ENCODE measurements around the gene LTBP2.

DNA sequence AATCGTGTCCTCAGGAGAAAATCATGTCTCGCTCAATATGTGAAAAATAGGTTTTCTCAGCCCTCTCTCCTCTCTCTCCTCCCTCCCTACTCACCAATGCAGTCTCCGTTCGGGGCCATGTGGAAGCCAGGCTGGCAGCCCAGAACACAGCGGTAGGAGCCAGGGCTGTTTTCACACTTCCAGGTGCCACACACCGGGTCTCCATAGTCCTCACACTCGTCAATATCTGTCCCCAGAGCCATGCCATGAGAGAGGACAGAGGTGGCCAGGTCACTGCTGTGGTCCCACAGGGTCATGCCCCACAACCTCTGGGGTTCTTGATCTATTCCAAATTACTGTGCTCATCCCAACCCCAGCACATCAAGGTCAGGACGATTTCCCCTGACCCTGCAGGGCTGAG lies 105.0 kb downstream of the LTBP2 start:
- TF ChIP-seq, protein P1, sequence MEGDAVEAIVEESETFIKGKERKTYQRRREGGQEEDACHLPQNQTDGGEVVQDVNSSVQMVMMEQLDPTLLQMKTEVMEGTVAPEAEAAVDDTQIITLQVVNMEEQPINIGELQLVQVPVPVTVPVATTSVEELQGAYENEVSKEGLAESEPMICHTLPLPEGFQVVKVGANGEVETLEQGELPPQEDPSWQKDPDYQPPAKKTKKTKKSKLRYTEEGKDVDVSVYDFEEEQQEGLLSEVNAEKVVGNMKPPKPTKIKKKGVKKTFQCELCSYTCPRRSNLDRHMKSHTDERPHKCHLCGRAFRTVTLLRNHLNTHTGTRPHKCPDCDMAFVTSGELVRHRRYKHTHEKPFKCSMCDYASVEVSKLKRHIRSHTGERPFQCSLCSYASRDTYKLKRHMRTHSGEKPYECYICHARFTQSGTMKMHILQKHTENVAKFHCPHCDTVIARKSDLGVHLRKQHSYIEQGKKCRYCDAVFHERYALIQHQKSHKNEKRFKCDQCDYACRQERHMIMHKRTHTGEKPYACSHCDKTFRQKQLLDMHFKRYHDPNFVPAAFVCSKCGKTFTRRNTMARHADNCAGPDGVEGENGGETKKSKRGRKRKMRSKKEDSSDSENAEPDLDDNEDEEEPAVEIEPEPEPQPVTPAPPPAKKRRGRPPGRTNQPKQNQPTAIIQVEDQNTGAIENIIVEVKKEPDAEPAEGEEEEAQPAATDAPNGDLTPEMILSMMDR (IDR thresholded peaks at IDR 0.05 in 4 of 5, conservative IDR thresholded peaks at IDR 0.05 in 1 of 5), result no peak
- no peak for TF ChIP-seq POLR2A (IDR thresholded peaks at IDR 0.05)
